C4-2B (cell line): ENCODE measurements around the gene SLC8B1.

ENCODE experiments used
- H3K27ac ChIP-seq: fragments of 450-650 bp; 2 replicates; pipeline ENCODE4 v1.5.1; 2017
- ZFX ChIP-seq: fragments of 450-650 bp; IDR thresholded peaks from 2 replicates; pipeline ENCODE4 v1.6.1; 2017
- TF ChIP-seq, protein P1 (sequence below): fragments of 450-650 bp; conservative IDR thresholded peaks from 2 replicates; pipeline ENCODE4 v1.5.1; 2017; ENCODE audit warnings: mild to moderate bottlenecking

Gene SLC8B1

DNA sequence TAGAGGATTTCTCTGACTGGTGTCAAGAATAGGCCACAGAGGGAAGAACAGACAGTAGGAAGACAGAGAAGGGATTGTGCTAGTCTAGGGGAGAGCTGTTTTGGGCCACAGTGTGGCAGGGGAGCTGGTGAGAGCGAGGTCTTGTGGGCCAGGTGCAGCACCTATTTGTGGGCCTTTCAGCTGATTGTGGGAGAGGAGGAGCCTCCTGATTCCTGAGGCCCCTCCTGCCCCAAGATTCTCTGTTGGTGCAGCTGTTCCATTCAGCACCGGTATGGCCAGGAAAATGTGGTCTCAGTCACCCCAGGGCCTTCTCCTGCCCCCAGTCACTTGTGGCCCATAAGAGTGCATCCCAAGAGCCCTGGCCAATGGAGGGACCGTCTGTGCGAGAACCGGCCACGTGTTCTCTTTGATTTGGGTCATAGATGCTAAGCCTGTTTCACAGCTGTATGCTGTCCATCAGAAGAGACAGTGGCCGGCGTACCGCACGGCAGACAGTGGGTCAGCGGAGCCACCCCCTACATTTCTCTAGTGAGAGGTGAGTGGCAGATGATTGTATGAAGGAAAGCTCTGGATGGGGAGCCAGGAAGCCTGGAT lies 86.0 kb downstream of the SLC8B1 start:
- H3K27ac ChIP-seq = no peak overlapping the region
- no peak for TF ChIP-seq ZFX
- TF ChIP-seq, protein P1, sequence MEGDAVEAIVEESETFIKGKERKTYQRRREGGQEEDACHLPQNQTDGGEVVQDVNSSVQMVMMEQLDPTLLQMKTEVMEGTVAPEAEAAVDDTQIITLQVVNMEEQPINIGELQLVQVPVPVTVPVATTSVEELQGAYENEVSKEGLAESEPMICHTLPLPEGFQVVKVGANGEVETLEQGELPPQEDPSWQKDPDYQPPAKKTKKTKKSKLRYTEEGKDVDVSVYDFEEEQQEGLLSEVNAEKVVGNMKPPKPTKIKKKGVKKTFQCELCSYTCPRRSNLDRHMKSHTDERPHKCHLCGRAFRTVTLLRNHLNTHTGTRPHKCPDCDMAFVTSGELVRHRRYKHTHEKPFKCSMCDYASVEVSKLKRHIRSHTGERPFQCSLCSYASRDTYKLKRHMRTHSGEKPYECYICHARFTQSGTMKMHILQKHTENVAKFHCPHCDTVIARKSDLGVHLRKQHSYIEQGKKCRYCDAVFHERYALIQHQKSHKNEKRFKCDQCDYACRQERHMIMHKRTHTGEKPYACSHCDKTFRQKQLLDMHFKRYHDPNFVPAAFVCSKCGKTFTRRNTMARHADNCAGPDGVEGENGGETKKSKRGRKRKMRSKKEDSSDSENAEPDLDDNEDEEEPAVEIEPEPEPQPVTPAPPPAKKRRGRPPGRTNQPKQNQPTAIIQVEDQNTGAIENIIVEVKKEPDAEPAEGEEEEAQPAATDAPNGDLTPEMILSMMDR = no peak
